Lung (tissue), 12 donors: ENCODE results near the gene ZDHHC7. TPM values are rescaled to one million over a fixed set of nuclear protein-coding genes. Genes with fewer than 3 reads are reported as not detected.

Experiments
- ATAC-seq: fragments of 200-7000 bp; cut with Tn5 transposase; one replicate; pipeline ENCODE4 v1.9.1; 2020; ENCODE audit warnings: moderate number of reproducible peaks; ENCODE audit not compliant: insufficient read depth, low FRiP score
- DNase-seq, 3 donors: peaks; one replicate each; pipeline ENCODE4 v3.0.0-alpha.2; 2013 to 2017
- H3K27ac ChIP-seq, 2 donors: one replicate each; pipeline ENCODE4 v1.5.1; 2013; ENCODE audit warnings: mild to moderate bottlenecking in 2 of 2, moderate library complexity in 2 of 2, control low read depth in 1 of 2, inconsistent platforms in 1 of 2, low read depth in 1 of 2, low read length in 1 of 2
- H3K27me3 ChIP-seq, 3 donors: one replicate each; pipeline ENCODE4 v1.5.1; 2013; ENCODE audit warnings: low read length in 2 of 3; ENCODE audit not compliant: control insufficient read depth in 3 of 3, insufficient read depth in 3 of 3
- H3K36me3 ChIP-seq, 4 donors: one replicate each; pipeline ENCODE4 v1.5.1; 2013; ENCODE audit warnings: low read length in 4 of 4, mild to moderate bottlenecking in 1 of 4, moderate library complexity in 1 of 4; ENCODE audit not compliant: control insufficient read depth in 4 of 4, insufficient read depth in 4 of 4
- H3K4me1 ChIP-seq, 5 donors: one replicate each; pipeline ENCODE4 v1.5.1; 2013; ENCODE audit warnings: low read length in 5 of 5, mild to moderate bottlenecking in 2 of 5, moderate library complexity in 1 of 5; ENCODE audit not compliant: control insufficient read depth in 5 of 5, insufficient read depth in 5 of 5
- H3K4me3 ChIP-seq: one replicate; pipeline ENCODE4 v1.5.1; 2013; ENCODE audit warnings: mild to moderate bottlenecking, control low read depth, moderate library complexity
- H3K9ac ChIP-seq, 2 donors: one replicate each; pipeline ENCODE4 v1.5.1; 2013; ENCODE audit warnings: low read length in 2 of 2, control low read depth in 1 of 2; ENCODE audit not compliant: insufficient read depth in 1 of 2
- H3K9me3 ChIP-seq, 4 donors: one replicate each; pipeline ENCODE4 v1.5.1; 2013; ENCODE audit warnings: low read length in 3 of 4, mild to moderate bottlenecking in 1 of 4, moderate library complexity in 1 of 4; ENCODE audit not compliant: control insufficient read depth in 4 of 4, insufficient read depth in 3 of 4
- WGBS, 2 donors: extraction: QIAGEN DNeasy Blood & Tissue Kit; methylation state at CpG; one replicate each; pipeline ENCODE4 v1.1.7; 2013; 5-methylcytosine and 5-hydroxymethylcytosine counted together
- polyA plus RNA-seq, 2 donors: library from polyadenylated mRNA; stranded (reverse); fragments of 200-250 nt; gene quantifications; one replicate each; pipeline ENCODE4 v1.2.1, GENCODE V29; 2013
- total RNA-seq, 2 donors: library from RNA; depleted of rRNA in 1 of 2; stranded (reverse); fragments of >200 nt in 1 of 2; gene quantifications; one replicate each; pipeline ENCODE4 v1.2.1, GENCODE V29; 2014 to 2021
- TF ChIP-seq, protein P1 (sequence below): IDR thresholded peaks from 2 replicates; pipeline ENCODE4 v1.5.1; 2012; ENCODE audit warnings: mild to moderate bottlenecking; ENCODE audit errors: control extremely low read depth, extremely low read depth
- donor health status: control.
- donor health status: control.
- donor health status: Bipolar disorder and iron deficiency.
- donor health status: healthy.
- donor health status: DM: yes; HTN: yes; CAD: no.

ZDHHC7 gene
- total and polyA plus RNA-seq, 4 donors, result 23.6 to 61.1 (median 45.4) TPM

DNA sequence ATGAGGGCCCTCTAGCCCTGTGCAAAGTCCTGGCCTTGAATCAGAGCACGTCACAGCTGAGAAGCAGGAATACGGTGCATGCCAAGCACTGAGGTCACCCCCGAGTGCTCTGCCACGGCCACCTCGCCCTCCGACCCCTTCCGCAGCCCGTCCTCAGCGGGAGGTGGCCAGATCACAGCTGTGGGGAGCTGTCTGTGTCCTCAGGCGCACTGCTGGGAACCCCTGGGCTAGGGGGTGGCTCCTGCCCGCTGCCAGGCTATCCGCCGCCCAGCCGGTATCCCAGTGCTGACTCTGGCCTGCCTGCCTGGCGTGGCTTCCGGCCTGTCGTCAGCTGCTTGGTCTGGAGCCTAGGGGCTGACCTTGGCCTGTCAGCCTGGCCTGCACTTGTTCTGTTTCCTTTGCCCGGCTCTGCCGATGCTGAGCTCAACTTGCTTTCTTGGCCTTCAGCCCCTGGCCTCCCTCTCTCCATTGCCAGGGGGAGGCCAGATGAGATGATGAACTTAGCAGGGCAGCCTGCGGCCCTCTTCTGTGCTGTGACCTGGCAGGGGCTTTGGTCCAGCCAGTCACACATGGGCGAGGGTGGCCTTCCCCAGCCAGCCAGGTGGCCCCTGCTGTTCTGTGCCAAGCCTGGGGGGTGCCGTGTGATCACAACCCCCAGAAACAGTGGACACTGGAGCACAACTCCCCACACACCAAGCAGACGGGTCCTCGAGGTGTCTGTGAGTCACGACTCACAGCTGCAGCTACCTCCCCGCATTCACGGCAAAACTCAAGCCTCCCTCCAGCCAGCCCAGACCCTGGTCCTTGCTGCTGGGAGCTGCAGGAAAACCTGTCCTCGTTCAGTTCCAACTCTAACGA is 77.3 kb downstream of the ZDHHC7 start:
- Histone ChIP-seq H3K4me3 (no peak overlapping the region), H3K27me3 (no peaks in the 10 kb centered on the region), H3K36me3 (no peaks in the 10 kb centered on the region), H3K27ac (peak overlapping the region; percentile 71 to 79), H3K9ac (no peak overlapping the region), H3K4me1 (peaks cover 0 to 25% (median 5%) of the 10 kb centered on the region in 5 donors), H3K9me3 (no peaks in the 10 kb centered on the region)
- TF ChIP-seq, protein P1, sequence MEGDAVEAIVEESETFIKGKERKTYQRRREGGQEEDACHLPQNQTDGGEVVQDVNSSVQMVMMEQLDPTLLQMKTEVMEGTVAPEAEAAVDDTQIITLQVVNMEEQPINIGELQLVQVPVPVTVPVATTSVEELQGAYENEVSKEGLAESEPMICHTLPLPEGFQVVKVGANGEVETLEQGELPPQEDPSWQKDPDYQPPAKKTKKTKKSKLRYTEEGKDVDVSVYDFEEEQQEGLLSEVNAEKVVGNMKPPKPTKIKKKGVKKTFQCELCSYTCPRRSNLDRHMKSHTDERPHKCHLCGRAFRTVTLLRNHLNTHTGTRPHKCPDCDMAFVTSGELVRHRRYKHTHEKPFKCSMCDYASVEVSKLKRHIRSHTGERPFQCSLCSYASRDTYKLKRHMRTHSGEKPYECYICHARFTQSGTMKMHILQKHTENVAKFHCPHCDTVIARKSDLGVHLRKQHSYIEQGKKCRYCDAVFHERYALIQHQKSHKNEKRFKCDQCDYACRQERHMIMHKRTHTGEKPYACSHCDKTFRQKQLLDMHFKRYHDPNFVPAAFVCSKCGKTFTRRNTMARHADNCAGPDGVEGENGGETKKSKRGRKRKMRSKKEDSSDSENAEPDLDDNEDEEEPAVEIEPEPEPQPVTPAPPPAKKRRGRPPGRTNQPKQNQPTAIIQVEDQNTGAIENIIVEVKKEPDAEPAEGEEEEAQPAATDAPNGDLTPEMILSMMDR, result no peak
- ATAC-seq (peak; percentile 39), DNase-seq (no peak)
- WGBS, 2 donors, result 72 to 73% methylated on average over 29 of the region's 29 CpGs

DNA sequence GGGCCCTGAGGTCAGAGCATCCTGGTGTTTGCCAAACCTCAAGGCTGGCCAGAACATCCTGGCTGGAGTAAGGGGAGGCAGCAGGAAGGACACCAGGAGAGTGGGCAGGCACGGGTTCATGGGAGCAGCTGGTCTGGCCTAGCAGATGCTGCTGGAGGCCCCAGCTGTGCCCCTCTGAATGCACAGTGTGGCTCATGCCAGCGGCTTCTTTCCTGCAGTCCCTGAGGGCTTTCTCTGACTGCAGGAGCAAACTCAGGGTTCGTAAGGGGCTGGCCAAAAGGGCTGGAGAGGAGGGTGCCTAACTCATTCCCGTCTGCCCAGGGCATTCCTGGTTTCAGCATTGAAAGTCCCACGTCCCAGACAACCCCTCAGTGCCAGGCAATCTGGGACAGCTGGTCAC is 78.7 kb downstream of the ZDHHC7 start:
- ATAC-seq (no peak), DNase-seq (no peak)
- Histone ChIP-seq H3K27me3 (no peaks in the 10 kb centered on the region), H3K27ac (no peak overlapping the region), H3K9me3 (no peaks in the 10 kb centered on the region), H3K4me1 (peaks cover 0 to 33% (median 5%) of the 10 kb centered on the region in 5 donors), H3K36me3 (no peaks in the 10 kb centered on the region), H3K4me3 (no peak overlapping the region), H3K9ac (no peak overlapping the region)
- TF ChIP-seq, protein P1, result no peak
- 85 to 93% methylated on average over 5 of the region's 5 CpGs for WGBS, 2 donors

DNA sequence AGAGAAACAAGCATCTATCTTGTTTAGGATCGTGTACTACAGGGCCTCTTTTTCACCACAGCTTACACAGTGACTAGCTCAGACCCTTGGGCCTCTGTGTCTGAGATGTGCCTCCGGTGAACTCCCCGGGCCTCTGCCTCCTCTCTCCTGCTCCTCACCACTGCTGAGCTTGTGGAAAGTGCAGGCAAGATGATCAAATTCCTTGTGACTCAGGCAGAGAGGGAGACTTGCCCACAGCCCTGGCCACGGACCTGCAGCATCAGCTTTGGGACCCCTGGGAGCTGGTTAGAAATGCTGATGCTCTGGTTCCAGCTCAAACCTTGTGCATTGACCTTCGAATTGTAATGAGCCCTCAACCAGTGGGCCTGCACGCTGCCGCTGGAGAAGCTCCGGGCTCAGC is 79.8 kb downstream of the ZDHHC7 start:
- Histone ChIP-seq H3K27ac (no peak overlapping the region), H3K36me3 (no peaks in the 10 kb centered on the region), H3K27me3 (no peaks in the 10 kb centered on the region), H3K4me1 (peaks cover 0 to 35% (median 5%) of the 10 kb centered on the region in 5 donors), H3K9me3 (no peaks in the 10 kb centered on the region), H3K9ac (no peak overlapping the region), H3K4me3 (no peak overlapping the region)
- DNase-seq (no peak), ATAC-seq (no peak)
- WGBS, 2 donors, result 87 to 95% methylated on average over 8 of the region's 8 CpGs
- TF ChIP-seq, protein P1, result no peak
